ENCODE measurements around the gene PHLDA1.

Gene PHLDA1

DNA sequence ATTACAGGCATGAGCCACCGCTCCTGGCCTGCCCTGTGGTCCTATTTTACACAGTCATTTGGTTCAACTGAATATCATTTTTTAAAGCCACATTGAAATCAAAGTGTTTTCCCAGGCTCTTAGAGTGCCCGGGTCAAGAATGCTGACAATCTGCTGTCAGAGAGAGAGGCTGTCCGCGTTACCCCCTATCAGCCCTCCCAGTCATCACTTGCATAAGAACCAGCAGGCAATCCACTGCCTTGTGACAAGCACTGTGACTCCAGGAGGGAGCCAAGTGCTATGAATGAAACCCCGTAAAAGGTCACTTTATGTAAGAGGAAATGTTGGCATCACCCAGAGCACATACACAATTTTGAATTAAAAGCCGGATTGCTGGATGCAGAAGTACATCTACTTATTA is 13.5 kb downstream of the PHLDA1 start:
- no peaks in the 10 kb centered on the region for H3K36me3 Mint-ChIP-seq
- H3K4me1 Mint-ChIP-seq = peaks cover 15 to 16% of the 10 kb centered on the region in 2 donors
- no peak overlapping the region for H3K27ac Mint-ChIP-seq
- no peak overlapping the region for H3K4me3 Mint-ChIP-seq
- ATAC-seq (replicated peaks) (no peak), DNase-seq (no peak)
- H3K9me3 Mint-ChIP-seq = no peaks in the 10 kb centered on the region
- H3K27me3 Mint-ChIP-seq = peaks cover 20 to 24% of the 10 kb centered on the region in 2 donors

GRCh38 chr12:76014007-76014406 is 17.6 kb downstream of the PHLDA1 start:
- ATAC-seq (replicated peaks) = no peak
- H3K9me3 Mint-ChIP-seq = no peaks in the 10 kb centered on the region
- H3K27me3 Mint-ChIP-seq = peaks cover 29 to 33% of the 10 kb centered on the region in 2 donors
- H3K27ac Mint-ChIP-seq = no peak overlapping the region
- no peak for DNase-seq
- peaks cover 0 to 1% of the 10 kb centered on the region in 2 donors for H3K4me1 Mint-ChIP-seq
- H3K4me3 Mint-ChIP-seq = no peak overlapping the region
- no peaks in the 10 kb centered on the region for H3K36me3 Mint-ChIP-seq

DNA sequence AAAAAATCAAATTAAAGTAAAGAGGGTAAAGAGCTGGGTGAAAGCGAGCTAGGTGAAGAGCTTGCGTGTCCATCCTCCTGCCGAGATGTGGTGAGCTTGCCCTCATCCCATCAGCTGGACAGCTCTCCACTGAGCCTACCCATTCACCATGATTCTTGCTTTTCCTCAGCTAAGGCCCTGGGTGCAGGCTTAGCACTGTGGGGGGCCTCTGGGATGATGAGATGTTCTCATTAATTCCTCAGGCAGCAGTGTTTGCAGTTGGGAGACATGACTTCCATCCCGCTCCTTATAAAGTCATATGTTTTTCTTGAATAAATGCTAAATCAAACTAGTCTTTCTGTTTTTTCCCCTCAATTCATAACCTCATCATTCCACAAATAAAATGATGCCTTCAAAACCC is 18.0 kb downstream of the PHLDA1 start:
- Mint-ChIP-seq H3K27me3 (peaks cover 30 to 31% of the 10 kb centered on the region in 2 donors), H3K4me3 (no peak overlapping the region), H3K27ac (no peak overlapping the region), H3K9me3 (no peaks in the 10 kb centered on the region), H3K36me3 (no peaks in the 10 kb centered on the region), H3K4me1 (peaks cover 0 to 1% of the 10 kb centered on the region in 2 donors)
- ATAC-seq (replicated peaks) (no peak), DNase-seq (no peak)

DNA sequence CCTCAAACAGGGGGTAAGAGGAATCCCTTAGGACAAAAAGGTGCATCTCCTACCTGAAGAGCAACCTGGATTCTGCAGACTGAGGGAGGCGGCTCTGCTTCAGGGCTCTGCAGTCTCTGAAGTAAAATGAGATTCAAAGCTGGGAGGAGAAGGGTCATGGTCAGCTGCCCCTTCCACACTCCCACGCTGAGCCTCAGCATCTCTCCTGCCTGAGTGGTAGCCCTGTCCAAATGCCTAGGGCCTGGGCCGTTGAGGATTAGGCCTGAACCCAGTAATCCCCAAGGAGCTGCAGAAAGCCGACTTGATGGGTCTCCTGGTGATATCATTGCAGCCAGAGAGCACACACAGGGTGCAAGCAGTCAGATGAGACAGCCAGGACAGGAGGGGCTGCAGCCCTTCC is 18.9 kb downstream of the PHLDA1 start:
- Mint-ChIP-seq H3K9me3 (no peaks in the 10 kb centered on the region), H3K27ac (no peak overlapping the region)

GRCh38 chr12:76010732-76011458 is 20.7 kb downstream of the PHLDA1 start:
- H3K36me3 Mint-ChIP-seq = no peaks in the 10 kb centered on the region
- no peak for DNase-seq
- no peak for ATAC-seq (replicated peaks)
- no peaks in the 10 kb centered on the region for H3K4me1 Mint-ChIP-seq
- peaks cover 28 to 40% of the 10 kb centered on the region in 2 donors for H3K27me3 Mint-ChIP-seq
- H3K27ac Mint-ChIP-seq = no peak overlapping the region
- H3K4me3 Mint-ChIP-seq = no peak overlapping the region
- H3K9me3 Mint-ChIP-seq = no peaks in the 10 kb centered on the region

More for the DNA sequence above, 18.9 kb downstream of the PHLDA1 start:
- no peaks in the 10 kb centered on the region for H3K36me3 Mint-ChIP-seq
- H3K27me3 Mint-ChIP-seq = peaks cover 26 to 34% of the 10 kb centered on the region in 2 donors
- ATAC-seq (replicated peaks) = no peak
- no peak for DNase-seq
- H3K4me3 Mint-ChIP-seq = no peak overlapping the region
- no peaks in the 10 kb centered on the region for H3K4me1 Mint-ChIP-seq

DNA sequence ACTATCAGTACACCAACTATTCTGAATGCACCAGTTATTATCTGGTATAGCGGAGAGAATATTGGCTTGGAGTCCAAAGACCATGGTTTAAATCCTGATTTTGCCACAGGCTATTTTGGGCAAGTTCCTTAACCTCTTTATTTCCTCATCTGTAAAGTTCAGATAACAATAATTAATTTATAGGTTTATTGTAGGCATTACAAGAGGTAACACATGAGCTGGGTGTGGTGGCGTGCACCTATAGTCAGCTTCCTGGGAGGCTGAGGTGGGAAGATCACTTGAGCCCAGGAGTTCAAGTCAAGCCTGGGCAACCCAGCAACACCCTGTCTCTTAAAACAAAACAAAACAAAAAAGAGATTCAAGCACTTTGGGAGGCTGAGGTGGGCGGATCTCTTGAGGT is 23.1 kb downstream of the PHLDA1 start:
- Mint-ChIP-seq H3K27ac (no peak overlapping the region), H3K4me3 (no peak overlapping the region), H3K9me3 (peaks cover 6 to 7% of the 10 kb centered on the region in 2 donors), H3K4me1 (no peaks in the 10 kb centered on the region), H3K27me3 (peaks cover 23 to 31% of the 10 kb centered on the region in 2 donors), H3K36me3 (peaks cover 3% of the 10 kb centered on the region in 2 donors)
- no peak for ATAC-seq (replicated peaks)
- DNase-seq = no peak

GRCh38 chr12:76007640-76008039 is 23.9 kb downstream of the PHLDA1 start:
- no peak overlapping the region for H3K4me3 Mint-ChIP-seq
- peaks cover 23 to 30% of the 10 kb centered on the region in 2 donors for H3K27me3 Mint-ChIP-seq
- no peak overlapping the region for H3K27ac Mint-ChIP-seq
- H3K36me3 Mint-ChIP-seq = peaks cover 3% of the 10 kb centered on the region in 2 donors
- DNase-seq (no peak), ATAC-seq (replicated peaks) (no peak)
- peaks cover 6 to 7% of the 10 kb centered on the region in 2 donors for H3K9me3 Mint-ChIP-seq
- H3K4me1 Mint-ChIP-seq = no peaks in the 10 kb centered on the region

GRCh38 chr12:76006028-76006925 is 25.3 kb downstream of the PHLDA1 start:
- DNase-seq = no peak
- H3K4me3 Mint-ChIP-seq = no peak overlapping the region
- H3K4me1 Mint-ChIP-seq = no peaks in the 10 kb centered on the region
- peaks cover 6 to 7% of the 10 kb centered on the region in 2 donors for H3K9me3 Mint-ChIP-seq
- peaks cover 3% of the 10 kb centered on the region in 2 donors for H3K36me3 Mint-ChIP-seq
- no peak for ATAC-seq (replicated peaks)
- H3K27ac Mint-ChIP-seq = no peak overlapping the region
- peaks cover 17 to 20% of the 10 kb centered on the region in 2 donors for H3K27me3 Mint-ChIP-seq

- ATAC-seq (replicated peaks) (no peak), DNase-seq (no peak)
- Mint-ChIP-seq H3K9me3 (peaks cover 6 to 7% of the 10 kb centered on the region in 2 donors), H3K27ac (no peak overlapping the region), H3K4me3 (no peak overlapping the region), H3K36me3 (peaks cover 3% of the 10 kb centered on the region in 2 donors), H3K27me3 (peaks cover 14 to 16% of the 10 kb centered on the region in 2 donors), H3K4me1 (no peaks in the 10 kb centered on the region)
These were observed 28.3 kb downstream of the PHLDA1 start for GRCh38 chr12:76003355-76003638.

DNA sequence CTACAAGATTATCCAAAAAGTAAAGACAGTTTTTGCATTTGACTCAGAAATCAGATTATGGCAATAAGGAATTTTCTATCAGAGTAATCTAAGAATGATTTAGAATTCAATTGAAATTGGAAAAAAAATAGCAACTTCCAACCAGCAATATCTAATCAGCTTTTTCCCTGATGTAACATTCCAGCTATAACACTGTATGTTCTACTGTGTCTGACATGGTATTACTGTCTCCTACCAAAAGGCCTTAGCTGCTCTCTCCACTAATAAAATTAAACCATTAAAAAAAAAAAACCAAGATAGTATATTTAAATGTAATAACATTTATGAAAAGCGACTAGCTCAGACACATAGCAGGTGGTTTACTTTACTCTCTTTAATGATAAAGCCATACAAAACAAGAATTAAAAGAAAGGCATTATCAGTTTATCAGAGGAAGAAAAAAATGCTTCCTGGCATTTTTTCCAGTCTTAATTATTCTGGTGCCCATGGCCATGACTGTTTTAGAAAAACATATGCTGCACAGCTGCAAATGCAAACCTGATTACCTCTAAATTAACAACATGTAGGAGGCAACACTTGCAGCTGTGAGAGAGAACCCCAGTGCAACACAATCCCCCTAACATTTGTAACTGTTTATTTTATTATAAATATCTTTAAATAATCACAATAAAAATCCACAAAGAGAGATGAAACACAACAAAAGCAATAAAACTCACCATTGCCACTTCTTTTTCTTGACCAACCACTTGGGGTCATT is 28.8 kb downstream of the PHLDA1 start:
- Mint-ChIP-seq H3K9me3 (peaks cover 6 to 7% of the 10 kb centered on the region in 2 donors), H3K36me3 (peaks cover 3% of the 10 kb centered on the region in 2 donors), H3K27ac (no peak overlapping the region), H3K27me3 (peaks cover 14% of the 10 kb centered on the region in 2 donors), H3K4me3 (no peak overlapping the region), H3K4me1 (no peaks in the 10 kb centered on the region)
- ATAC-seq (replicated peaks) (no peak), DNase-seq (no peak)

GRCh38 chr12:75998292-75999063 is 33.1 kb downstream of the PHLDA1 start:
- Mint-ChIP-seq H3K27me3 (peaks cover 0 to 8% of the 10 kb centered on the region in 2 donors), H3K4me1 (no peaks in the 10 kb centered on the region)

DNA sequence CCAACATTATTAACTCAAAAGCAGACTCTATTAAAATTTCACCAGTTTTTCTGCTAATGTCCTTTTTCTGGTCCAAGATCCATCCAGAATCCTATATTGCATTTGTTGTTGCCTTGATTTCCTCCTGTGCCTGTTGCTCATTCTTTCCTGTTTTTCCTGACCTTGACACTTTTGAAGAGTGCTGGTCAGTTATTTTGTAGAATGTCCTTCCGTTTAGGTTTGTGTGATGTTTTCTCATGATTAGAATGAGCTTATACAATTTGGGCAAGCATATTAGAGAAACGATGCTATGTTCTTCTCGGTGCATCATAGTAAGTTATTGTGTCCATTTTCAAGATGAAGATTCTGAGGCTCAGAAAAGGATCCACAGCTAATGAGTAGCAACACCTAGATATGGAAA is 33.9 kb downstream of the PHLDA1 start:
- H3K36me3 Mint-ChIP-seq = no peaks in the 10 kb centered on the region
- H3K4me1 Mint-ChIP-seq = no peaks in the 10 kb centered on the region
- no peak overlapping the region for H3K27ac Mint-ChIP-seq
- no peaks in the 10 kb centered on the region for H3K9me3 Mint-ChIP-seq
- no peak overlapping the region for H3K4me3 Mint-ChIP-seq
- H3K27me3 Mint-ChIP-seq = peaks cover 0 to 11% of the 10 kb centered on the region in 2 donors
- DNase-seq (no peak), ATAC-seq (replicated peaks) (no peak)

More at GRCh38 chr12:75998292-75999063, 33.1 kb downstream of the PHLDA1 start:
- H3K9me3 Mint-ChIP-seq = no peaks in the 10 kb centered on the region
- no peaks in the 10 kb centered on the region for H3K36me3 Mint-ChIP-seq
- ATAC-seq (replicated peaks) (no peak), DNase-seq (no peak)
- H3K4me3 Mint-ChIP-seq = no peak overlapping the region
- no peak overlapping the region for H3K27ac Mint-ChIP-seq

DNA sequence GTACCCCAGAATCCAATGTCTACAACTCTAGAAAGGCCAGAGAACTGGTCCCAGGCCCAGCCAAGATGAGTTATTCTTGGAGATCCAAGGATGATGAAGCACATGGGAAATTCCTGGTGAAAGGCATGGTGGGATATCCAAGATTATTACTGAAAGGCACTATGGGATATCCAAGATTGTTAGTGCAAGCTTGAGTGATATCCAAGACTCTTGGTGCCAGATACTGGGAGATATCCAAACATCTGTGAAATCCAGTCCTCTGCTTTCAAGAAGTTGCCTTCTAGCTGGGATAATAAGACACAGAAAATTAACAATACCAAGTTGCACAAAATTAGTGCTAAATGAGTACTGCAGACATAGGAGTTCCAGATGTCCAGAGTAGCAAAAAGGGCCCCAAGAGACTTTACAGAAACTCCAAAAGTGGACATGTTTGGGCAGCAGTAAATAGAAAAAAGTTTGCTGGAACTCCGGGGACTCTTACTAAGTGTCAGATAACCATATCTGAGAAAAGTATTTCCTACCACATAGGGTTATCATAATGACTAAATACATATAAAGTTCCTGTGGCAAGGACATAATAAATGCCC is 34.6 kb downstream of the PHLDA1 start:
- ATAC-seq (replicated peaks) (no peak), DNase-seq (no peak)
- peaks cover 5 to 17% of the 10 kb centered on the region in 2 donors for H3K27me3 Mint-ChIP-seq
- peaks cover 0 to under 1% of the 10 kb centered on the region in 2 donors for H3K4me1 Mint-ChIP-seq
- H3K9me3 Mint-ChIP-seq = no peaks in the 10 kb centered on the region
- H3K4me3 Mint-ChIP-seq = no peak overlapping the region
- H3K36me3 Mint-ChIP-seq = no peaks in the 10 kb centered on the region
- H3K27ac Mint-ChIP-seq = no peak overlapping the region

Measured in stimulated activated naive B cell treated with anti-CD40 and anti-IgM and Interleukin-4, amounts not matched to agents 10 μg/mL and 1 μg/mL and 100 μg/mL, for 72 hours (primary cell).